HepG2 (cell line): ENCODE measurements around the gene NPPA. TPM values are rescaled to one million over a fixed set of nuclear protein-coding genes. Genes with fewer than 3 reads are reported as not detected.

Experiments used
- ETS1 ChIP-seq: sonication (generic); formaldehyde crosslinking; IDR thresholded peaks from 2 replicates; pipeline ENCODE4 v1.4.0; 2020; ENCODE audit warnings: missing genetic modification reagents
- ISX ChIP-seq: sonication (generic); formaldehyde crosslinking; conservative IDR thresholded peaks from 2 replicates; pipeline ENCODE4 v1.5.0; 2020; ENCODE audit warnings: missing genetic modification reagents
- MAZ ChIP-seq, 2 experiments: sonication (generic) in 1 of 2; formaldehyde crosslinking in 1 of 2; IDR thresholded peaks; 2 replicates each; pipeline versions ENCODE4 v1.5.0 to v1.6.1; 2012 to 2020; ENCODE audit warnings: low read depth in 2 of 2, mild to moderate bottlenecking in 2 of 2, borderline replicate concordance in 1 of 2, improper control_type of control experiment in 1 of 2, low read length in 1 of 2, missing genetic modification reagents in 1 of 2, moderate library complexity in 1 of 2
- MEIS2 ChIP-seq: sonication (generic); formaldehyde crosslinking; IDR thresholded peaks from 2 replicates; pipeline ENCODE4 v1.9.0; 2021; ENCODE audit warnings: mild to moderate bottlenecking, missing genetic modification reagents
- NFKB2 ChIP-seq: sonication (generic); formaldehyde crosslinking; IDR thresholded peaks from 2 replicates; pipeline ENCODE4 v1.4.0; 2020; ENCODE audit warnings: missing genetic modification reagents, borderline replicate concordance
- PAF1 ChIP-seq: IDR thresholded peaks from 2 replicates; pipeline ENCODE4 v1.6.1; 2016; ENCODE audit warnings: missing genetic modification reagents, missing compliant biosample characterization
- PRDM4 ChIP-seq: sonication (generic); formaldehyde crosslinking; IDR thresholded peaks from 2 replicates; pipeline ENCODE4 v1.9.0; 2021; ENCODE audit warnings: missing genetic modification reagents, borderline replicate concordance
- RFX5 ChIP-seq: IDR thresholded peaks from 2 replicates; pipeline ENCODE4 v1.6.1; 2011; ENCODE audit warnings: low read depth, low read length, improper control_type of control experiment
- RORA ChIP-seq: sonication (generic); formaldehyde crosslinking; IDR thresholded peaks from 2 replicates; pipeline ENCODE4 v1.5.0; 2020; ENCODE audit warnings: mild to moderate bottlenecking, missing genetic modification reagents, moderate library complexity
- SIX4 ChIP-seq: sonication (generic); formaldehyde crosslinking; IDR thresholded peaks from 2 replicates; pipeline ENCODE4 v1.4.0; 2020; ENCODE audit warnings: missing genetic modification reagents
- ZFP36 ChIP-seq: fragments of 150-350 bp; IDR thresholded peaks from 2 replicates; pipeline ENCODE4 v1.6.1; 2018; ENCODE audit warnings: borderline replicate concordance, low read length, low read depth; ENCODE audit not compliant: partially characterized antibody
- ZSCAN9 ChIP-seq: IDR thresholded peaks from 2 replicates; pipeline ENCODE4 v1.6.1; 2016; ENCODE audit warnings: borderline replicate concordance
- polyA plus RNA-seq, 8 experiments: library from polyadenylated mRNA; depleted of rRNA in 3 of 8; stranded (reverse) in 7 of 8; unstranded in 1 of 8; fragments of >200 nt; fragmentation: Illumina TruSeq in 4 of 8; extraction: Trizol in 4 of 8; gene quantifications; 2 replicates each; pipeline versions ENCODE4 v1.2.1 to v1.2.3, GENCODE V29; 2011 to 2016; ENCODE audit warnings: low read depth in 4 of 8, missing spikeins in 1 of 8, mixed read lengths in 1 of 8; ENCODE audit not compliant: insufficient read depth in 1 of 8
- total RNA-seq, 5 experiments: library from RNA; depleted of rRNA; stranded (reverse); fragments of >200 nt; fragmentation: Illumina TruSeq; extraction: Trizol; gene quantifications; 2 replicates each; pipeline ENCODE4 v1.2.3, GENCODE V29; 2016; ENCODE audit warnings: low read depth in 1 of 5
- TF ChIP-seq, protein P1 (sequence below): sonication (generic); formaldehyde crosslinking; IDR thresholded peaks from 2 replicates; pipeline ENCODE4 v1.5.0; 2020; ENCODE audit warnings: mild to moderate bottlenecking, missing genetic modification reagents
- TF ChIP-seq, protein P2 (sequence below): IDR thresholded peaks from 2 replicates; pipeline ENCODE4 v1.6.1; 2016; ENCODE audit warnings: missing genetic modification reagents, missing compliant biosample characterization
- TF ChIP-seq, protein P3 (sequence below): sonication (generic); formaldehyde crosslinking; IDR thresholded peaks from 2 replicates; pipeline ENCODE4 v1.5.1; 2020; ENCODE audit warnings: missing genetic modification reagents, mild to moderate bottlenecking, borderline replicate concordance
- TF ChIP-seq, protein P4 (sequence below): sonication (generic); formaldehyde crosslinking; IDR thresholded peaks from 2 replicates; pipeline ENCODE4 v1.5.0; 2020; ENCODE audit warnings: mild to moderate bottlenecking, missing genetic modification reagents

The NPPA gene
- total and polyA plus RNA-seq, 2 of the 13 experiments (the other 11 are each of a cell fraction or from before 2014, with no cell fraction given) = not detected

GRCh38 chr1:11805422-11806306 is 41.9 kb downstream of the NPPA start, which contains the start of the genes CLCN6 and MTHFR (continued):
- TF ChIP-seq, protein P1, sequence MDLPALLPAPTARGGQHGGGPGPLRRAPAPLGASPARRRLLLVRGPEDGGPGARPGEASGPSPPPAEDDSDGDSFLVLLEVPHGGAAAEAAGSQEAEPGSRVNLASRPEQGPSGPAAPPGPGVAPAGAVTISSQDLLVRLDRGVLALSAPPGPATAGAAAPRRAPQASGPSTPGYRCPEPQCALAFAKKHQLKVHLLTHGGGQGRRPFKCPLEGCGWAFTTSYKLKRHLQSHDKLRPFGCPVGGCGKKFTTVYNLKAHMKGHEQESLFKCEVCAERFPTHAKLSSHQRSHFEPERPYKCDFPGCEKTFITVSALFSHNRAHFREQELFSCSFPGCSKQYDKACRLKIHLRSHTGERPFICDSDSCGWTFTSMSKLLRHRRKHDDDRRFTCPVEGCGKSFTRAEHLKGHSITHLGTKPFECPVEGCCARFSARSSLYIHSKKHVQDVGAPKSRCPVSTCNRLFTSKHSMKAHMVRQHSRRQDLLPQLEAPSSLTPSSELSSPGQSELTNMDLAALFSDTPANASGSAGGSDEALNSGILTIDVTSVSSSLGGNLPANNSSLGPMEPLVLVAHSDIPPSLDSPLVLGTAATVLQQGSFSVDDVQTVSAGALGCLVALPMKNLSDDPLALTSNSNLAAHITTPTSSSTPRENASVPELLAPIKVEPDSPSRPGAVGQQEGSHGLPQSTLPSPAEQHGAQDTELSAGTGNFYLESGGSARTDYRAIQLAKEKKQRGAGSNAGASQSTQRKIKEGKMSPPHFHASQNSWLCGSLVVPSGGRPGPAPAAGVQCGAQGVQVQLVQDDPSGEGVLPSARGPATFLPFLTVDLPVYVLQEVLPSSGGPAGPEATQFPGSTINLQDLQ = no peak; the same call in 1 of the 2 replicates
- TF ChIP-seq RORA (CRISPR knock-in tag) (no peak), RFX5 (no peak), ISX (CRISPR knock-in tag) (no peak), ZSCAN9 (CRISPR knock-in tag) (no peak), NFKB2 (CRISPR knock-in tag) (peak; percentile 32; the same call in 1 of the 2 replicates), ETS1 (CRISPR knock-in tag) (0 out of 2 replicates have a peak, but pooled peaks have one; percentile 51), ZFP36 (no peak), MAZ (IDR thresholded peaks at IDR 0.05; ENCODE audit: borderline replicate concordance, low read depth, low read length) (peak; percentile 59; the same call in 1 of the 2 replicates), MAZ (CRISPR knock-in tag; IDR thresholded peaks at IDR 0.05; ENCODE audit: low read depth) (peak; percentile 91; the same call in 1 of the 2 replicates), SIX4 (peak; percentile 98), PAF1 (CRISPR knock-in tag) (no peak), MEIS2 (CRISPR knock-in tag) (peak; percentile 56), PRDM4 (CRISPR knock-in tag) (no peak)
- TF ChIP-seq, protein P2, sequence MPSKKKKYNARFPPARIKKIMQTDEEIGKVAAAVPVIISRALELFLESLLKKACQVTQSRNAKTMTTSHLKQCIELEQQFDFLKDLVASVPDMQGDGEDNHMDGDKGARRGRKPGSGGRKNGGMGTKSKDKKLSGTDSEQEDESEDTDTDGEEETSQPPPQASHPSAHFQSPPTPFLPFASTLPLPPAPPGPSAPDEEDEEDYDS (CRISPR knock-in tag) = peak; percentile 83
- TF ChIP-seq, protein P3, sequence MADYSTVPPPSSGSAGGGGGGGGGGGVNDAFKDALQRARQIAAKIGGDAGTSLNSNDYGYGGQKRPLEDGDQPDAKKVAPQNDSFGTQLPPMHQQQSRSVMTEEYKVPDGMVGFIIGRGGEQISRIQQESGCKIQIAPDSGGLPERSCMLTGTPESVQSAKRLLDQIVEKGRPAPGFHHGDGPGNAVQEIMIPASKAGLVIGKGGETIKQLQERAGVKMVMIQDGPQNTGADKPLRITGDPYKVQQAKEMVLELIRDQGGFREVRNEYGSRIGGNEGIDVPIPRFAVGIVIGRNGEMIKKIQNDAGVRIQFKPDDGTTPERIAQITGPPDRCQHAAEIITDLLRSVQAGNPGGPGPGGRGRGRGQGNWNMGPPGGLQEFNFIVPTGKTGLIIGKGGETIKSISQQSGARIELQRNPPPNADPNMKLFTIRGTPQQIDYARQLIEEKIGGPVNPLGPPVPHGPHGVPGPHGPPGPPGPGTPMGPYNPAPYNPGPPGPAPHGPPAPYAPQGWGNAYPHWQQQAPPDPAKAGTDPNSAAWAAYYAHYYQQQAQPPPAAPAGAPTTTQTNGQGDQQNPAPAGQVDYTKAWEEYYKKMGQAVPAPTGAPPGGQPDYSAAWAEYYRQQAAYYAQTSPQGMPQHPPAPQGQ (CRISPR knock-in tag) = no peak
- TF ChIP-seq, protein P4, sequence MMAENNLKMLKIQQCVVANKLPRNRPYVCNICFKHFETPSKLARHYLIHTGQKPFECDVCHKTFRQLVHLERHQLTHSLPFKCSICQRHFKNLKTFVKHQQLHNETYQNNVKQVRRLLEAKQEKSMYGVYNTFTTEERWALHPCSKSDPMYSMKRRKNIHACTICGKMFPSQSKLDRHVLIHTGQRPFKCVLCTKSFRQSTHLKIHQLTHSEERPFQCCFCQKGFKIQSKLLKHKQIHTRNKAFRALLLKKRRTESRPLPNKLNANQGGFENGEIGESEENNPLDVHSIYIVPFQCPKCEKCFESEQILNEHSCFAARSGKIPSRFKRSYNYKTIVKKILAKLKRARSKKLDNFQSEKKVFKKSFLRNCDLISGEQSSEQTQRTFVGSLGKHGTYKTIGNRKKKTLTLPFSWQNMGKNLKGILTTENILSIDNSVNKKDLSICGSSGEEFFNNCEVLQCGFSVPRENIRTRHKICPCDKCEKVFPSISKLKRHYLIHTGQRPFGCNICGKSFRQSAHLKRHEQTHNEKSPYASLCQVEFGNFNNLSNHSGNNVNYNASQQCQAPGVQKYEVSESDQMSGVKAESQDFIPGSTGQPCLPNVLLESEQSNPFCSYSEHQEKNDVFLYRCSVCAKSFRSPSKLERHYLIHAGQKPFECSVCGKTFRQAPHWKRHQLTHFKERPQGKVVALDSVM (CRISPR knock-in tag) = peak; percentile 74
